Activated gamma-delta T cell treated with anti-CD3 and anti-CD28 coated beads, Interleukin-2, amount 50 U/mL, for 16 hours (primary cell): ENCODE results near the gene SMIM31.

Experiments
- DNase-seq: peaks from one replicate; pipeline ENCODE4 v3.0.0-alpha.2; 2020; ENCODE audit warnings: low read depth

The SMIM31 gene

GRCh38 chr4:164789047-164789446, 35.1 kb downstream of the SMIM31 start:
- DNase-seq, result no peak

GRCh38 chr4:164790249-164790648, 36.3 kb downstream of the SMIM31 start:
- DNase-seq, result no peak

- DNase-seq, result no peak
Measured at GRCh38 chr4:164799410-164799809, 45.5 kb downstream of the SMIM31 start.

GRCh38 chr4:164800786-164801185, 46.9 kb downstream of the SMIM31 start:
- no peak for DNase-seq

GRCh38 chr4:164802301-164802901, 48.5 kb downstream of the SMIM31 start:
- no peak for DNase-seq

GRCh38 chr4:164803702-164804101, 49.8 kb downstream of the SMIM31 start:
- DNase-seq, result no peak

- DNase-seq, result no peak
Measured at GRCh38 chr4:164807611-164808010, 53.7 kb downstream of the SMIM31 start.

- DNase-seq, result no peak
Measured at GRCh38 chr4:164813554-164813953, 59.6 kb downstream of the SMIM31 start.

GRCh38 chr4:164815711-164816110, 61.8 kb downstream of the SMIM31 start:
- DNase-seq, result no peak

GRCh38 chr4:164819366-164819765, 65.4 kb downstream of the SMIM31 start:
- no peak for DNase-seq

- no peak for DNase-seq
Measured at GRCh38 chr4:164821711-164822110, 67.8 kb downstream of the SMIM31 start.

- DNase-seq, result no peak
Measured at GRCh38 chr4:164824581-164824980, 70.7 kb downstream of the SMIM31 start.

GRCh38 chr4:164828955-164829354, 75.0 kb downstream of the SMIM31 start:
- DNase-seq, result no peak

GRCh38 chr4:164846566-164846965, 92.6 kb downstream of the SMIM31 start:
- no peak for DNase-seq

- DNase-seq, result no peak
Measured at GRCh38 chr4:164847016-164847415, 93.1 kb downstream of the SMIM31 start.

GRCh38 chr4:164847967-164848649, 94.2 kb downstream of the SMIM31 start:
- DNase-seq, result no peak
